K562 (cell line): ENCODE results near the gene INTS4.
"Not testable (repeated sequence)": the region's sequence is repeated elsewhere in the genome, so short reads cannot be mapped to it uniquely, and the experiment has no call there.

Experiments used
- CREM ChIP-seq: IDR thresholded peaks from 2 replicates; pipeline ENCODE4 v1.6.1; 2014; ENCODE audit warnings: antibody characterized with exemption, low read depth
- EZH2 ChIP-seq: IDR thresholded peaks from 2 replicates; pipeline ENCODE4 v1.6.1; 2012; ENCODE audit warnings: low read depth, mild to moderate bottlenecking, inconsistent platforms, low read length, borderline replicate concordance
- GABPB1 ChIP-seq: sonication (generic); formaldehyde crosslinking; IDR thresholded peaks from 2 replicates; pipeline ENCODE4 v1.8.0; 2022; ENCODE audit warnings: mild to moderate bottlenecking, missing genetic modification reagents
- POLR2A ChIP-seq: fragments of 450-650 bp; conservative IDR thresholded peaks from 2 replicates; pipeline ENCODE4 v1.6.1; 2016
- PRPF4 ChIP-seq: fragments of 200-400 bp; formaldehyde crosslinking; IDR thresholded peaks from one replicate; pipeline ENCODE4 v1.6.1; 2017; ENCODE audit warnings: low read length, low read depth, mild to moderate bottlenecking; ENCODE audit not compliant: insufficient read depth, poor library complexity, severe bottlenecking
- SRSF7 ChIP-seq: fragments of 200-400 bp; formaldehyde crosslinking; optimal IDR thresholded peaks from 2 replicates; pipeline ENCODE3; 2017; ENCODE audit warnings: mild to moderate bottlenecking, low read depth, low read length
- TAF1 ChIP-seq: IDR thresholded peaks from 2 replicates; pipeline ENCODE4 v1.6.1; 2011; ENCODE audit warnings: mild to moderate bottlenecking, low read length, moderate library complexity; ENCODE audit not compliant: insufficient read depth, control insufficient read depth, severe bottlenecking; ENCODE audit errors: extremely low read depth
- ZNF253 ChIP-seq: fragments of 250-450 bp; sonication (Bioruptor Pico); conservative IDR thresholded peaks from 2 replicates; pipeline ENCODE4 v1.6.1; 2021; ENCODE audit warnings: mild to moderate bottlenecking
- ZNF384 ChIP-seq: IDR thresholded peaks from 2 replicates; pipeline ENCODE4 v1.6.1; 2012; ENCODE audit warnings: low read depth, low read length, improper control_type of control experiment
- TF ChIP-seq, protein P1 (sequence below): sonication (generic); formaldehyde crosslinking; IDR thresholded peaks from 2 replicates; pipeline ENCODE4 v1.9.0; 2022; ENCODE audit warnings: mild to moderate bottlenecking, missing genetic modification reagents
- TF ChIP-seq, protein P2 (sequence below): fragments of 450-650 bp; formaldehyde crosslinking; IDR thresholded peaks from 2 replicates; pipeline ENCODE4 v1.4.0; 2022; ENCODE audit warnings: missing genetic modification characterization

DNA sequence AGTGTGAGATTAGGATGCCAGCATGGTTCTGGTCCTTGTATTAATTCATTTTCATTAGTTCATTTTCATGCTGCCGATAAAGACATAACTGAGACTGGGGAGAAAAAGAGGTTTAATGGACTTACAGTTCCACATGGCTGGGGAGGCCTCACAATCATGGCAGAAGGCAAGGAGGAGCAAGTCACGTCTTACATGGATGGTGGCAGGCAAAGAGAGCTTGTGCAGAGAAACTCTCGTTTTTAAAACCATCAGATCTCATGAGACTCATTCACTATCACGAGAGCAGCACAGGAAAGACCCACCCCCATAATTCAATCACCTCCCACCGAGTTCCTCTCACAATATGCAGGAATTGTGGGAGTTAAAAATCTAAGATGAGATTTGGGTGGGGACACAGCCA, 150.8 kb downstream of the INTS4 start:
- TF ChIP-seq CREM; SRSF7; GABPB1 (CRISPR knock-in tag); TAF1; EZH2; PRPF4; ZNF253 (CRISPR knock-in tag); POLR2A; ZNF384: not testable (repeated sequence)
- TF ChIP-seq, protein P1, sequence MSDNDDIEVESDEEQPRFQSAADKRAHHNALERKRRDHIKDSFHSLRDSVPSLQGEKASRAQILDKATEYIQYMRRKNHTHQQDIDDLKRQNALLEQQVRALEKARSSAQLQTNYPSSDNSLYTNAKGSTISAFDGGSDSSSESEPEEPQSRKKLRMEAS (CRISPR knock-in tag): not testable (repeated sequence)
- TF ChIP-seq, protein P2, sequence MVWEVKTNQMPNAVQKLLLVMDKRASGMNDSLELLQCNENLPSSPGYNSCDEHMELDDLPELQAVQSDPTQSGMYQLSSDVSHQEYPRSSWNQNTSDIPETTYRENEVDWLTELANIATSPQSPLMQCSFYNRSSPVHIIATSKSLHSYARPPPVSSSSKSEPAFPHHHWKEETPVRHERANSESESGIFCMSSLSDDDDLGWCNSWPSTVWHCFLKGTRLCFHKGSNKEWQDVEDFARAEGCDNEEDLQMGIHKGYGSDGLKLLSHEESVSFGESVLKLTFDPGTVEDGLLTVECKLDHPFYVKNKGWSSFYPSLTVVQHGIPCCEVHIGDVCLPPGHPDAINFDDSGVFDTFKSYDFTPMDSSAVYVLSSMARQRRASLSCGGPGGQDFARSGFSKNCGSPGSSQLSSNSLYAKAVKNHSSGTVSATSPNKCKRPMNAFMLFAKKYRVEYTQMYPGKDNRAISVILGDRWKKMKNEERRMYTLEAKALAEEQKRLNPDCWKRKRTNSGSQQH (CRISPR knock-in tag): not testable (repeated sequence)
